HG03103 (cell line): ENCODE data around the gene ZC3H8.

Experiments used
- ATAC-seq: cut with Tn5 transposase; IDR thresholded peaks from one replicate; pipeline ENCODE4 v1.9.1; 2021; ENCODE audit warnings: low read depth; ENCODE audit not compliant: unreplicated experiment

The ZC3H8 gene

GRCh38 chr2:112197868-112198267 lies 57.0 kb downstream of the ZC3H8 start:
- ATAC-seq: no peak

GRCh38 chr2:112195950-112196349 lies 58.9 kb downstream of the ZC3H8 start:
- no peak for ATAC-seq

GRCh38 chr2:112195167-112195766 lies 59.6 kb downstream of the ZC3H8 start:
- no peak for ATAC-seq

GRCh38 chr2:112194482-112194881 lies 60.4 kb downstream of the ZC3H8 start:
- ATAC-seq: no peak

GRCh38 chr2:112194028-112194427 lies 60.8 kb downstream of the ZC3H8 start:
- no peak for ATAC-seq

- ATAC-seq: no peak
Measured at GRCh38 chr2:112189001-112189556, 65.8 kb downstream of the ZC3H8 start.

GRCh38 chr2:112187805-112188596 lies 66.8 kb downstream of the ZC3H8 start:
- ATAC-seq: no peak

GRCh38 chr2:112187046-112187715 lies 67.7 kb downstream of the ZC3H8 start:
- ATAC-seq: no peak

GRCh38 chr2:112185131-112185530 lies 69.7 kb downstream of the ZC3H8 start:
- no peak for ATAC-seq

- ATAC-seq: no peak
Measured at GRCh38 chr2:112184121-112184520, 70.7 kb downstream of the ZC3H8 start.

- ATAC-seq: no peak
Measured at GRCh38 chr2:112183327-112184025, 71.4 kb downstream of the ZC3H8 start.

- no peak for ATAC-seq
Measured at GRCh38 chr2:112182581-112183034, 72.2 kb downstream of the ZC3H8 start.

- ATAC-seq: no peak
Measured at GRCh38 chr2:112181571-112182290, 73.1 kb downstream of the ZC3H8 start.

- ATAC-seq: no peak
Measured at GRCh38 chr2:112175958-112176573, 78.8 kb downstream of the ZC3H8 start.

GRCh38 chr2:112175333-112175732 lies 79.5 kb downstream of the ZC3H8 start:
- no peak for ATAC-seq

GRCh38 chr2:112174383-112174782 lies 80.5 kb downstream of the ZC3H8 start:
- ATAC-seq: no peak

- ATAC-seq: no peak
Measured at GRCh38 chr2:112173646-112174319, 81.1 kb downstream of the ZC3H8 start.

- no peak for ATAC-seq
Measured at GRCh38 chr2:112170495-112170894, 84.3 kb downstream of the ZC3H8 start.
